Measurements from ENCODE around the gene CCDC134. TPM values are rescaled to one million over a fixed set of nuclear protein-coding genes. Genes with fewer than 3 reads are reported as not detected.

The CCDC134 gene
- total and polyA plus RNA-seq, 2 of the 13 experiments (the other 11 are each of a cell fraction or from before 2014, with no cell fraction given) = 4.8 to 17.4 TPM

DNA sequence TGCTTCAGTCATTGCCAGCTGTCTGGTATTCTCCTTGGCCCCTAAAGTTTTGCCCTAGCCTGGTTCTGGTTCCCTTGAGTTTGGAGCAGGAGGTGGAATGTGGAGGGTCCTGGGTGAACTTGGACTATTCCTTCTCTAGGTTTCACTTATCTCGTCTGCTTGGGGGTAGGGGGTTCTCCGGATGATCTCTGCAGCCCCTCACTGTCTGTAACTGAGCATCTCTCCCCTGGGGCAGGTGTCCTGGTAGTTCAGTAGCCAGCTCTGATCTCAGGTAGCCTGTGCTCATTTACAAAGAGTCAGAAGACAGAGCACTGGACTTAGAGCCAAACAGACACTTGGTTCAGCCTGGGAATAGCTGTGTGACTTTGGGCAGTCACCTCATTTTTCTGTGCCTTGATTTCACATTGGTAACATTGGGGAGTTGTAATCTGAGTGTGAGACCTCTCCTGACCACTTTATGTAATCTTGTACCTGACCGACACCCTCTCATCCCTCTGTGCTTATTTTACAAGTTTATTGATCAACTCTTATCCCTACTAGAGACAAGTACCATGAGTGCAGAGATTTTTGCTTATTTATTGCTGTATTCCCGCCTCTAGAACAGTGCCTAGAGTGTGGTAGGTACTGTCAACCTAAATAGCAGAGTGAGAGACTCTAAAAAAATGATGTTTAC lies 804 bp downstream of the CCDC134 start (continued):
- TF ChIP-seq ATF2 (CRISPR knock-in tag; IDR thresholded peaks at IDR 0.05) (no peak), ZNF691 (CRISPR knock-in tag; IDR thresholded peaks at IDR 0.05; ENCODE audit: borderline replicate concordance, low read depth) (peak; percentile 97), ZNF550 (CRISPR knock-in tag; IDR thresholded peaks at IDR 0.05; ENCODE audit: borderline replicate concordance) (no peak), SKI (IDR thresholded peaks at IDR 0.05; ENCODE audit: partially characterized antibody) (no peak)

DNA sequence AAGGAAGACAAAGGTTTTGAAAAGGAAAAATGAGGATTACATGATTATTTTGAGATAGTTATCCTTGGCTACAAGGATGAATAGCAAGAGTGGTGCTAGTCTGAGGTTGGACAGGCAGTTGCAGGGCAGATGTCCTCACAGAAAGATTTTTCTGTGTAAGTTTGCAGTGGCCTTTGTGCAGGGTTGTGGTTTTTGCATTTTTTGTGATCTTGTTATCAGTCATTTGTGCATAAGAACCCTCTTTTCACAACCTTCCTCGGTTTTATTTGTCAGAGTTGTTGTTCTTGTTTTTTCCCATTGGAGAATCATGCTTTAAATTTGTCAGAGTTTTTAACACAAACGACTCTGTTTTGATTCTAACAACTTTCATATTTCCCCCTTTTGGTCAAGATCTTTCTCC lies 1.4 kb downstream of the CCDC134 start:
- Histone ChIP-seq H3K4me2 (ENCODE audit: low read depth, low read length) (peak overlapping the region; percentile 87), H2AFZ (ENCODE audit: low read length) (no peak overlapping the region), H3K4me3 (replicated peaks in 1 of 3; ENCODE audit: insufficient read depth in 1 of 3, low read depth in 2 of 3, low read length in 3 of 3) (peak overlapping the region; percentile 71 to 92 (median 86); a peak in 5 of 6 replicates), H3K36me3 (replicated peaks in 1 of 2; ENCODE audit: control insufficient read depth in 1 of 2, insufficient read depth in 2 of 2, low read length in 2 of 2) (no peaks in the 10 kb centered on the region; a peak in 1 of 5 replicates), H3K9me3 (ENCODE audit: low read length) (no peaks in the 10 kb centered on the region), H3K27me3 (ENCODE audit: control insufficient read depth in 1 of 2, insufficient read depth in 2 of 2, low read length in 2 of 2) (no peaks in the 10 kb centered on the region; a peak in 1 of 5 replicates), H4K20me1 (ENCODE audit: insufficient read depth, low read length) (no peaks in the 10 kb centered on the region), H3K9ac (ENCODE audit: insufficient read depth, low read depth, low read length) (peak overlapping the region; percentile 89), H3K27ac (ENCODE audit: extremely low read length, insufficient read depth, low read length) (peak overlapping the region; percentile 87), H3K79me2 (ENCODE audit: insufficient read depth, low read length) (peaks cover 35% of the 10 kb centered on the region), H3K4me1 (ENCODE audit: insufficient read depth, low read length) (peaks cover 37% of the 10 kb centered on the region)
- DNase-seq (ENCODE audit: low spot score) (no peak), FAIRE-seq (peak; percentile 15), ATAC-seq (no peak)
- BruUV-seq (replicated peaks) = no TSS peak
- ChIA-PET POLR2A (interaction anchor here (1.7 to 3.0 kb wide), 3 partner anchors 15 to 105 kb away, joined by 7 to 45 read pairs (median 13); partner anchors contain the start of gene SREBF2), CTCF (ENCODE audit: low intra/inter-chr PET ratio, low total read pairs) (no interaction called here)
- intact Hi-C loops (cut with micrococcal nuclease; ENCODE audit: unreplicated experiment) (no loop called here), in situ Hi-C loops (cut with HindIII; ENCODE audit: extremely low pct_ligation_motif_present, low pct_unique_long_range_greater_than_20kb) (no loop called here)
- WGBS (ENCODE audit: low lambda C conversion rate) = 19% methylated on average over 2 of the region's 2 CpGs
- TF ChIP-seq ZNF597 (CRISPR knock-in tag; IDR thresholded peaks at IDR 0.05) (no peak), ZNF558 (CRISPR knock-in tag; IDR thresholded peaks at IDR 0.05; ENCODE audit: borderline replicate concordance) (no peak), ZNF788 (CRISPR knock-in tag; IDR thresholded peaks at IDR 0.05; ENCODE audit: borderline replicate concordance) (no peak), ZNF713 (CRISPR knock-in tag; IDR thresholded peaks at IDR 0.05) (no peak), ZNF616 (CRISPR knock-in tag; IDR thresholded peaks at IDR 0.05; ENCODE audit: low read depth) (no peak), KLF12 (CRISPR knock-in tag; IDR thresholded peaks at IDR 0.05; ENCODE audit: borderline replicate concordance) (no peak), ATF7-NPFF (CRISPR knock-in tag; IDR thresholded peaks at IDR 0.05; ENCODE audit: low read depth) (no peak), POGZ (CRISPR knock-in tag; IDR thresholded peaks at IDR 0.05) (no peak), NPAS2 (CRISPR knock-in tag; IDR thresholded peaks at IDR 0.05; ENCODE audit: borderline replicate concordance) (no peak), RAD21 (CRISPR knock-in tag; IDR thresholded peaks at IDR 0.05) (no peak), ZNF614 (CRISPR knock-in tag; IDR thresholded peaks at IDR 0.05; ENCODE audit: borderline replicate concordance) (no peak)
- TF ChIP-seq, protein P1, sequence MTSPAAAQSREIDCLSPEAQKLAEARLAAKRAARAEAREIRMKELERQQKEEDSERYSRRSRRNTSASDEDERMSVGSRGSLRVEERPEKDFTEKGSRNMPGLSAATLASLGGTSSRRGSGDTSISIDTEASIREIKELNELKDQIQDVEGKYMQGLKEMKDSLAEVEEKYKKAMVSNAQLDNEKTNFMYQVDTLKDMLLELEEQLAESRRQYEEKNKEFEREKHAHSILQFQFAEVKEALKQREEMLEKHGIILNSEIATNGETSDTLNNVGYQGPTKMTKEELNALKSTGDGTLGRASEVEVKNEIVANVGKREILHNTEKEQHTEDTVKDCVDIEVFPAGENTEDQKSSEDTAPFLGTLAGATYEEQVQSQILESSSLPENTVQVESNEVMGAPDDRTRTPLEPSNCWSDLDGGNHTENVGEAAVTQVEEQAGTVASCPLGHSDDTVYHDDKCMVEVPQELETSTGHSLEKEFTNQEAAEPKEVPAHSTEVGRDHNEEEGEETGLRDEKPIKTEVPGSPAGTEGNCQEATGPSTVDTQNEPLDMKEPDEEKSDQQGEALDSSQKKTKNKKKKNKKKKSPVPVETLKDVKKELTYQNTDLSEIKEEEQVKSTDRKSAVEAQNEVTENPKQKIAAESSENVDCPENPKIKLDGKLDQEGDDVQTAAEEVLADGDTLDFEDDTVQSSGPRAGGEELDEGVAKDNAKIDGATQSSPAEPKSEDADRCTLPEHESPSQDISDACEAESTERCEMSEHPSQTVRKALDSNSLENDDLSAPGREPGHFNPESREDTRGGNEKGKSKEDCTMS (CRISPR knock-in tag; conservative IDR thresholded peaks at IDR 0.05) = no peak
